ENCODE measurements around the gene TM4SF18.
A peak's percentile ranks its signal among the peaks of the same experiment; 100 is the strongest.

The TM4SF18 gene

GRCh38 chr3:149282322-149282721, 51.1 kb downstream of the TM4SF18 start:
- no peak for DNase-seq (ENCODE audit: low spot score)

- no peak for DNase-seq (ENCODE audit: low spot score)
Observed at GRCh38 chr3:149280671-149281349, 52.6 kb downstream of the TM4SF18 start.

- DNase-seq (ENCODE audit: low spot score): no peak
Observed at GRCh38 chr3:149278911-149279310, 54.5 kb downstream of the TM4SF18 start.

- DNase-seq (ENCODE audit: low spot score): peak; percentile 36
Observed at GRCh38 chr3:149277331-149277813, 56.1 kb downstream of the TM4SF18 start.

- no peak for DNase-seq (ENCODE audit: low spot score)
Observed at GRCh38 chr3:149276619-149277018, 56.8 kb downstream of the TM4SF18 start.

GRCh38 chr3:149274220-149274619, 59.2 kb downstream of the TM4SF18 start:
- no peak for DNase-seq (ENCODE audit: low spot score)

- DNase-seq (ENCODE audit: low spot score): peak; percentile 32
Observed at GRCh38 chr3:149273096-149273751, 60.2 kb downstream of the TM4SF18 start.

- DNase-seq (ENCODE audit: low spot score): no peak
Observed at GRCh38 chr3:149271669-149272068, 61.8 kb downstream of the TM4SF18 start.

GRCh38 chr3:149270180-149270579, 63.3 kb downstream of the TM4SF18 start:
- DNase-seq (ENCODE audit: low spot score): no peak

GRCh38 chr3:149269687-149270086, 63.7 kb downstream of the TM4SF18 start:
- no peak for DNase-seq (ENCODE audit: low spot score)

All from HuH-7 (cell line).